Activated CD4-positive, alpha-beta T cell treated with anti-CD3 and anti-CD28 coated beads, Interleukin-2, amount 50 U/mL, for 1 hour (primary cell): ENCODE results near the gene TMEM167B.
"Not testable (repeated sequence)": the region's sequence is repeated elsewhere in the genome, so short reads cannot be mapped to it uniquely, and the experiment has no call there.

Experiments
- DNase-seq: peaks from one replicate; pipeline ENCODE4 v3.0.0-alpha.2; 2020

The TMEM167B gene

GRCh38 chr1:109090196-109091077 lies at the start of gene TMEM167B:
Gene TMEM167B, plus strand, starts transcription at chr1:109090764. Its CDS starts 109 bp downstream, at chr1:109090873.
- DNase-seq, result peak; percentile 84

GRCh38 chr1:109040989-109041620 lies 49.5 kb upstream of the TMEM167B start:
- DNase-seq, result peak; percentile 18

DNA sequence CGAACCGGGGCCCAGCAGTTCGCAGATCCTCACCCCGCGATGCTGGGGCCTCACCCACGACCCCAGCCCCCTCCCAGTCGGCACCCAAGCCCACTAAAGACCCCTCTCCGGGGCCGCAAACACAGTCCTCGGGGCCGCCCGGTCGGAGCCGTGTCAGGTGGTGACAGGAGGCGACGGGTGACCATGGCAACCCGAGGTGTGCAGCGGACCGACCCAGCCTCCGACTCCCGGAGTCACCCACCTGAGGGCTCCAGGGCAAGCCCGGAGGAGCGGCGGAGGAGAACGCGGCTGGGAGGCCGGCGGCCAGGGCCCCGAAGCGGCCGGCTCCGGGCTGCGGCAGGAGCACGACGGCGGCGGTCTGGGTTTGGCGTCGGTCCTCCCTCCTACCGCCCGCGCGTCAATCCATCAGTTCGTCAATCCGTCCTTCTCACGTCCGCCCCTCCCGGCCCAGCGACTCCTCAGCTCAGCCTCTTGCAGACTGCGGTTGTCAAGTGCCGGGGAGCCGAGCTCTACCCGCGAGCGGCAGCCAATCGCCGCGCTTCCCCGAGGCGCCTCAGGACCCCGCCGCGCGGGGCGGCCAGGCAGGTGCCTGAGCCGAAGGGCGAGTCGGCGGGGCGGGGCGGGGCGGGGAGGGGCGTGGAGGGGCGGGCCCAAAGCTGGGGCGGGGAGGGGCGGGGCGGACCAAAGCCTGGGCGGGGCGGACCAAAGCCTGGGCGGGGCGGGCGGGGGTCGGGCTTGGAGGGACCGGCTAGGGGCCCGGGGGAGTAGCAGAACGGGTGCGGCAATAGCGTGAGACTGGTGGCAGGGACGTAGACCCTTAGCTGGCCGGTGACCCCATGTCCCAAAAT lies 48.7 kb upstream of the TMEM167B start, which contains the start of gene WDR47:
WDR47 (minus strand) TSS at position 482 of the 848 bp plus-strand sequence. CDS start 18,590 bp downstream, outside the sequence.
- DNase-seq, result peak; percentile 96

DNA sequence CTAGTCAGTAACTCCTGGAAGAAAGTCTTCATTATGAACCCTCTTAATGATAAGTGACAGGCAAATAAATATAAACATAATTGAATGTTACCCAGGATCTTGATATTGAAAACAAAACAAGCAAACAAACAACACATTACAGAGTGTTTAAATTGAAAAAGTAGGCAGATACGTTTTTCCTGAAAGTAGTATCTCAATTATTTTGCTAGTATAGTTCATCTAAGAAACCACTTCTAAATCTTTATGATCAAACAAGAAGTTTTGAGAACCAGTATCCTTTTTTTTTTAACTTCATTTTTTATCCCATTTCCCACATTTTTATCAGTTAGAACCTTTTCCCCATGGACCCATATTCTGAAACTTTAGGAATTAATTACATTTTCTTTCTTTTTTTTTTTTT lies 45.0 kb upstream of the TMEM167B start:
- DNase-seq, result no peak

DNA sequence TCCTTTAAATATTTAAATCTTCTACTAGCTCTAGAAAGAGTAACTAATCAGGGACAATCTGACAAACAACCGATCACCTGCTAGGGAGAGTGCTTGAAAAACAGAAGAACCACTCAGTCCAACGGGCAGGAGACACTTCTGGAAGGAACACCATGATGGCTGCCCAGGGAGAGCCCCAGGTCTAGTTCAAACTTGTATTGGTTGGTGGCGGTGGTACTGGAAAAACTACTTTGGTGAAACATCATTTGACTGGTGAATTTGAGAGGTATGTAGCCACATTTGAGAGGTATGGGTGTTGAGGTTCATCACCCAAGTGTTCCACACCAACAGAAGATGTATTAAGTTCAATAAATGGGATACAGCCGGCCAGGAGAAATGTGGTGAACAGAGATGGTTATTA lies 43.9 kb upstream of the TMEM167B start:
- no peak for DNase-seq

DNA sequence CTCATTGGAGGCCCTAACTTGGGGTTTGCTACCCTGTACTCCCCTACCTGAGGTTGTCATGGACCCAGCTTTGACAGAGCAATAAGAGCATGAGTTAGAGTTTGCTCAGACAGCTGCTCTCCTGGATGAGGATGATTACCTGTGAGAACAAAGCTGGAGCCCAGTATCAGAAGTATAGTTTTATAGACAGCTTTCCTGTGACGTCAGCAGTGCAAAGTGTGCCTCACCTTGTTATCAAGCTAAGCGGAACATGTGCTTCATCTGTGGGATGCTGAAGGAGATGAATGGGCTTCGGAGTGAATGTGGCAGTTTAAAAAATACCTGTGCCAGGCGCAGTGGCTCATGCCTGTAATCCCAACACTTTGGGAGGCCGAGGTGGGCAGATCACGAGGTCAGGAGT lies 43.2 kb upstream of the TMEM167B start:
- DNase-seq, result no peak

GRCh38 chr1:109048335-109048734 lies 42.2 kb upstream of the TMEM167B start:
- no peak for DNase-seq

- DNase-seq, result no peak
Observed at GRCh38 chr1:109050228-109050995, 40.2 kb upstream of the TMEM167B start.

DNA sequence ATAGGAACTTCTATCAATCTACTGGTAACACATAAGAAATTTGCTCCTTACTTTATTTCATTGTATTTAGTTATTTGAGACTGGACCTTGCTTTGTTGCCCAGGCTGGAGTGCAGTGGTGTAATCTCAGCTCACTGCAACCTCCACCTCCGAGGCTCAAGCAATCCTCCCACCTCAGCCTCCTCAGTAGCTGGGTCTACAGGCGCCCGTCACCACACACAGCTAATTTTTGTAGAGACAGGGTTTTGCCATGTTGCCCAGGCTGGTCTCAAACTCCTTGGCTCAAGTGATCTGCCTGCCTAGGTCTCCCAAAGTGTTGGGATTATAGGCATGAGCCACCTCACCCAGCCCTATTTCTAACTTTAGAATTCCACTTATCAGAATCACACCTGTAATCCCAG lies 38.4 kb upstream of the TMEM167B start:
- DNase-seq, result not testable (repeated sequence)

DNA sequence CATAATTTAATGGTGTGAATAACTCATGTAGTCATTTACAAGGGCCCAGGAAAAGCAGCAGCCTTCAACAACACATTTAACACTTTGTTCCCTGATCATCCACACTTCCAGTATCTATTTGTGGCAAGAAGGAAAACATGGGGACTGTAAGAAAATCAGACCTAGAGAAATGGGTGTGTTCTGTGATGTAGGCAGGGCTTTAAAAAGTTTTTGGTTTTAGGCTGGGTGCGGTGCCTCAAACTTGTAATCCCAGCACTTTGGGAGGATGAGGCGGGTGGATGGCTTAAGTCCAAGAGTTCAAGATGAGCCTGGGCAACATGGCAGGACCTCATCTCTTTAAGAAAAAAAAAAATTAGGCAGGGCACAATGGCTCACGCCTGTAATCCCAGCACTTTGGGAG lies 34.5 kb upstream of the TMEM167B start:
- no peak for DNase-seq

DNA sequence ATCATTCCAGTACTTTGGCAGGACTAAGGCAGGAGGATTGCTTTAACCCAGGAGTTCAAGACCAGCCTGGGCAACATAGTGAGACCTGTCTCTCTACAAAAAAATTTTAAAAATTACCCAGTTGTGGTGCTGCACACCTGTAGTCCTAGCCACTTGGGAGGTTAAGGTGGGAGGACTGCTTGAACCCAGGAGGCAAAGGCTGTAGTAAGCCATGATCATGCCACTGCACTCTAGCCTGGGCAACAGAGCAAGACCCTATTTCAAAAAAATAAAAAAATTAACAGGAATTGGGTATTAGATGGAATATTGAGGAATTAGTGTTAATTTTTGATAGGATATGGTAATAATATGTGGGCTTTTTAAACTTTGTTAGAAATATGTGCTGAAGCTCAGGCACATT lies 31.5 kb upstream of the TMEM167B start:
- no peak for DNase-seq

- no peak for DNase-seq
Observed at GRCh38 chr1:109060707-109061106, 29.9 kb upstream of the TMEM167B start.

DNA sequence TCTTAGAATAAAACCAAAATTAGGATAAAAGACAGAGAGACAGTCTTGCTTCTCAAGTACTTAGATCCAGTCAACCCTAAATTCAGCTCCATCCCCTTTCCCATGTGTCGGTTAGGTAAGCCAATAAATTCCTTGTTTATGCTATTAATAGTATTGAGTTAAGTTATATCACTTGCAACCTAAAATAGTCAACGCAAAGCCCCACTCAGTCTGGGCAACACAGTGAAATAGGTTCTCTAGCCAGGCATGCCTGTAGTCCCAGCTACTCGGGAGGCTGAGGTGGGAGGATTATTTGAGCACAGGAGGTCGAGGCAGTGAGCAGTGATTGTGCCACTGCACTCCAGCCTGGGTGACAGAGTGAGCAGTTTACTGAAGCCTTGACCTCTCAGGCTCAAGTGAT lies 29.4 kb upstream of the TMEM167B start:
- DNase-seq, result no peak

GRCh38 chr1:109065137-109065536 lies 25.4 kb upstream of the TMEM167B start:
- DNase-seq, result no peak

GRCh38 chr1:109067883-109068282 lies 22.7 kb upstream of the TMEM167B start:
- no peak for DNase-seq

DNA sequence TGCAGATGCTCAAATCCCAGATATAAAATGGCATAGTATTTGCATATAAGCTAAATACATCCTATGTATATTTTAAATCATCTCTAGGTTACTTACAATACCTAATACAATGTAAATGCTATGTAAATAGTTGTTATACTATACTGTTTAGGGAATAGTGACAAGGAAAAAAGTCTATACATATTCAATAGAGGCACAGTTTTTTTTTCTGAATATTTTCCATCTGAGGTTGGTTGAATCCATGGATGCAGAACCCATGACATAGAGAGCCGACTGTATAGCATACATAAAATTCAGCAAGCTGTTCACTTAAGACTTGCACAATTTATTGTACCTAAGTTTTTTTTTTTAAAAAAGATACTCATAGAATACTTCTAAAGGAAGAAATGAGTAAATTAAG lies 21.3 kb upstream of the TMEM167B start:
- no peak for DNase-seq

GRCh38 chr1:109075531-109076490 lies 14.8 kb upstream of the TMEM167B start, which contains the start of gene TAF13:
Gene TAF13, minus strand, starts transcription at chr1:109076003. Its CDS starts 56 bp downstream, at chr1:109075947.
- peak; percentile 79 for DNase-seq

DNA sequence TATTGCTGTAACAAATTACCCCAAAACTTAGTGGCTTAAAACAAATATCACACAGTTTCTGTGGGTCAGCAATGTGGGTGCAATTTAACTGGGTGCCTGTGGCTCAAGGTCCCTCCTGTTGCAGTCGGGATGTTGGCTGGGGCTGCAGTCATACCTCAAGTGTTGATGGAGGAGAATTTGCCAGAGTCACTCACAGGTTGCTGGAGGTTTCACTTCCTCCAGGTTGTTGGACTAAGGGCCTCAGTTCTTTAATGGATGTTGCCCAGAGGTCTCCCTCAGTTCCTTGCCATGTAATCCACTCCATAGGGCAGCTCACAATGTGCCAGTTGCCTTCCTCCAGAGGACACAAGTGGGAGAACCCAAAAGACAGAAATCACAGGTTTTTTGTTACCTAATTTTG lies 12.2 kb upstream of the TMEM167B start:
- no peak for DNase-seq

GRCh38 chr1:109079240-109079622 lies 11.3 kb upstream of the TMEM167B start:
- DNase-seq, result no peak

- no peak for DNase-seq
Observed at GRCh38 chr1:109080441-109081082, 10.0 kb upstream of the TMEM167B start.

DNA sequence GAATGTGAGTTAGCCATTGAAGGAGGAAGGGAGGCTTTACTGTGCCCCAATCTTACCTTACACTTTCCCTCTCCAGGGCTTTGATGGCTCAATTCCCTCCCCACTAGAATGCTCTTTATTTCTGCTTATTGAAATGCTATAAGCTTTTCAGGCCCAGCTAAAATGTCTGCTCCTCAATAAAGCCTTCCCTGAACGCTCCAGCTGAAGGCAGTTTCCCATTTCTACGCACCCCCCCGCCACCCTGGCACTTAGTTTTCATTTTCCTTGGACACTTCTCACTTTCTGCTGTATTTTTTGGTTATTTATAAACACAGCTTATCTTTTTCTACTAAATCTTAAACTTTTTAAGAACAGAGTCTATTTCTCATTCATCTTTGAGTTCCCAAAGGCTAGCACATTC lies 7.1 kb upstream of the TMEM167B start:
- DNase-seq, result no peak
